Measurements from ENCODE around the gene WRAP73.

The WRAP73 gene

GRCh38 chr1:3672231-3672970 is 22.5 kb upstream of the WRAP73 start:
- Histone ChIP-seq H3K36me3 (ENCODE audit: control insufficient read depth, low read depth, low read length) (no peaks in the 10 kb centered on the region), H3K4me1 (ENCODE audit: control insufficient read depth, low read depth, low read length) (peaks cover 6% of the 10 kb centered on the region), H3K9me3 (ENCODE audit: control insufficient read depth, low read depth, low read length) (no peaks in the 10 kb centered on the region), H3K9ac (ENCODE audit: low read length) (no peak overlapping the region), H3K4me3 (ENCODE audit: low read length) (no peak overlapping the region), H3K27ac (ENCODE audit: low read length) (no peak overlapping the region), H3K27me3 (ENCODE audit: control insufficient read depth, insufficient read depth, low read length) (peaks cover 9% of the 10 kb centered on the region)

GRCh38 chr1:3671371-3672180 is 21.7 kb upstream of the WRAP73 start:
- Histone ChIP-seq H3K9me3 (ENCODE audit: control insufficient read depth, low read depth, low read length) (no peaks in the 10 kb centered on the region), H3K4me1 (ENCODE audit: control insufficient read depth, low read depth, low read length) (peaks cover 6% of the 10 kb centered on the region), H3K27ac (ENCODE audit: low read length) (no peak overlapping the region), H3K4me3 (ENCODE audit: low read length) (no peak overlapping the region), H3K9ac (ENCODE audit: low read length) (no peak overlapping the region), H3K27me3 (ENCODE audit: control insufficient read depth, insufficient read depth, low read length) (peaks cover 15% of the 10 kb centered on the region), H3K36me3 (ENCODE audit: control insufficient read depth, low read depth, low read length) (no peaks in the 10 kb centered on the region)

GRCh38 chr1:3670823-3671265 is 20.9 kb upstream of the WRAP73 start:
- Histone ChIP-seq H3K9ac (ENCODE audit: low read length) (no peak overlapping the region), H3K9me3 (ENCODE audit: control insufficient read depth, low read depth, low read length) (no peaks in the 10 kb centered on the region), H3K4me1 (ENCODE audit: control insufficient read depth, low read depth, low read length) (peaks cover 6% of the 10 kb centered on the region), H3K27ac (ENCODE audit: low read length) (no peak overlapping the region), H3K36me3 (ENCODE audit: control insufficient read depth, low read depth, low read length) (no peaks in the 10 kb centered on the region), H3K4me3 (ENCODE audit: low read length) (no peak overlapping the region), H3K27me3 (ENCODE audit: control insufficient read depth, insufficient read depth, low read length) (peaks cover 15% of the 10 kb centered on the region)

GRCh38 chr1:3669971-3670431 is 20.1 kb upstream of the WRAP73 start:
- Histone ChIP-seq H3K27ac (ENCODE audit: low read length) (no peak overlapping the region), H3K36me3 (ENCODE audit: control insufficient read depth, low read depth, low read length) (no peaks in the 10 kb centered on the region), H3K9ac (ENCODE audit: low read length) (no peak overlapping the region), H3K4me1 (ENCODE audit: control insufficient read depth, low read depth, low read length) (peaks cover 6% of the 10 kb centered on the region), H3K4me3 (ENCODE audit: low read length) (no peak overlapping the region), H3K27me3 (ENCODE audit: control insufficient read depth, insufficient read depth, low read length) (peaks cover 15% of the 10 kb centered on the region), H3K9me3 (ENCODE audit: control insufficient read depth, low read depth, low read length) (no peaks in the 10 kb centered on the region)

GRCh38 chr1:3669421-3669821 is 19.5 kb upstream of the WRAP73 start:
- H3K4me3 ChIP-seq (ENCODE audit: low read length) = no peak overlapping the region
- peaks cover 4% of the 10 kb centered on the region for H3K4me1 ChIP-seq (ENCODE audit: control insufficient read depth, low read depth, low read length)
- peaks cover 15% of the 10 kb centered on the region for H3K27me3 ChIP-seq (ENCODE audit: control insufficient read depth, insufficient read depth, low read length)
- H3K27ac ChIP-seq (ENCODE audit: low read length) = no peak overlapping the region
- no peaks in the 10 kb centered on the region for H3K9me3 ChIP-seq (ENCODE audit: control insufficient read depth, low read depth, low read length)
- no peaks in the 10 kb centered on the region for H3K36me3 ChIP-seq (ENCODE audit: control insufficient read depth, low read depth, low read length)
- H3K9ac ChIP-seq (ENCODE audit: low read length) = no peak overlapping the region

GRCh38 chr1:3668585-3669300 is 18.8 kb upstream of the WRAP73 start:
- no peaks in the 10 kb centered on the region for H3K9me3 ChIP-seq (ENCODE audit: control insufficient read depth, low read depth, low read length)
- H3K9ac ChIP-seq (ENCODE audit: low read length) = no peak overlapping the region
- no peak overlapping the region for H3K4me3 ChIP-seq (ENCODE audit: low read length)
- peaks cover 3% of the 10 kb centered on the region for H3K4me1 ChIP-seq (ENCODE audit: control insufficient read depth, low read depth, low read length)
- peaks cover 15% of the 10 kb centered on the region for H3K27me3 ChIP-seq (ENCODE audit: control insufficient read depth, insufficient read depth, low read length)
- no peaks in the 10 kb centered on the region for H3K36me3 ChIP-seq (ENCODE audit: control insufficient read depth, low read depth, low read length)
- no peak overlapping the region for H3K27ac ChIP-seq (ENCODE audit: low read length)

- Histone ChIP-seq H3K9me3 (ENCODE audit: control insufficient read depth, low read depth, low read length) (no peaks in the 10 kb centered on the region), H3K27me3 (ENCODE audit: control insufficient read depth, insufficient read depth, low read length) (peaks cover 15% of the 10 kb centered on the region), H3K9ac (ENCODE audit: low read length) (no peak overlapping the region), H3K27ac (ENCODE audit: low read length) (no peak overlapping the region), H3K36me3 (ENCODE audit: control insufficient read depth, low read depth, low read length) (no peaks in the 10 kb centered on the region), H3K4me1 (ENCODE audit: control insufficient read depth, low read depth, low read length) (peaks cover 3% of the 10 kb centered on the region), H3K4me3 (ENCODE audit: low read length) (no peak overlapping the region)
Measured at GRCh38 chr1:3668148-3668547, 18.2 kb upstream of the WRAP73 start.

GRCh38 chr1:3664700-3665375 is 14.9 kb upstream of the WRAP73 start:
- H3K4me3 ChIP-seq (ENCODE audit: low read length) = no peak overlapping the region
- peaks cover 3% of the 10 kb centered on the region for H3K4me1 ChIP-seq (ENCODE audit: control insufficient read depth, low read depth, low read length)
- no peak overlapping the region for H3K9ac ChIP-seq (ENCODE audit: low read length)
- H3K27me3 ChIP-seq (ENCODE audit: control insufficient read depth, insufficient read depth, low read length) = peaks cover 20% of the 10 kb centered on the region
- H3K27ac ChIP-seq (ENCODE audit: low read length) = no peak overlapping the region
- no peaks in the 10 kb centered on the region for H3K36me3 ChIP-seq (ENCODE audit: control insufficient read depth, low read depth, low read length)
- no peaks in the 10 kb centered on the region for H3K9me3 ChIP-seq (ENCODE audit: control insufficient read depth, low read depth, low read length)

GRCh38 chr1:3663999-3664699 is 14.2 kb upstream of the WRAP73 start:
- H3K9ac ChIP-seq (ENCODE audit: low read length) = no peak overlapping the region
- H3K4me1 ChIP-seq (ENCODE audit: control insufficient read depth, low read depth, low read length) = peaks cover 3% of the 10 kb centered on the region

GRCh38 chr1:3662080-3662671 is 12.3 kb upstream of the WRAP73 start:
- Histone ChIP-seq H3K36me3 (ENCODE audit: control insufficient read depth, low read depth, low read length) (no peaks in the 10 kb centered on the region), H3K27ac (ENCODE audit: low read length) (no peak overlapping the region), H3K27me3 (ENCODE audit: control insufficient read depth, insufficient read depth, low read length) (peaks cover 42% of the 10 kb centered on the region), H3K9ac (ENCODE audit: low read length) (no peak overlapping the region), H3K9me3 (ENCODE audit: control insufficient read depth, low read depth, low read length) (no peaks in the 10 kb centered on the region), H3K4me1 (ENCODE audit: control insufficient read depth, low read depth, low read length) (no peaks in the 10 kb centered on the region), H3K4me3 (ENCODE audit: low read length) (no peak overlapping the region)

More at GRCh38 chr1:3663999-3664699, 14.2 kb upstream of the WRAP73 start:
- Histone ChIP-seq H3K4me3 (ENCODE audit: low read length) (no peak overlapping the region), H3K9me3 (ENCODE audit: control insufficient read depth, low read depth, low read length) (no peaks in the 10 kb centered on the region), H3K27me3 (ENCODE audit: control insufficient read depth, insufficient read depth, low read length) (peaks cover 23% of the 10 kb centered on the region), H3K27ac (ENCODE audit: low read length) (no peak overlapping the region), H3K36me3 (ENCODE audit: control insufficient read depth, low read depth, low read length) (no peaks in the 10 kb centered on the region)
